Jurkat, Clone E6-1 (cell line): ENCODE data around the gene USP24.

Source experiments
- DNase-seq: peaks from one replicate; pipeline ENCODE4 v3.0.0-alpha.2; 2011; ENCODE audit warnings: low read depth, low spot score
- H3K4me3 ChIP-seq: 2 replicates; pipeline ENCODE4 v1.5.1; 2011; ENCODE audit warnings: mild to moderate bottlenecking, low read length, control low read depth, moderate library complexity

USP24 gene

DNA sequence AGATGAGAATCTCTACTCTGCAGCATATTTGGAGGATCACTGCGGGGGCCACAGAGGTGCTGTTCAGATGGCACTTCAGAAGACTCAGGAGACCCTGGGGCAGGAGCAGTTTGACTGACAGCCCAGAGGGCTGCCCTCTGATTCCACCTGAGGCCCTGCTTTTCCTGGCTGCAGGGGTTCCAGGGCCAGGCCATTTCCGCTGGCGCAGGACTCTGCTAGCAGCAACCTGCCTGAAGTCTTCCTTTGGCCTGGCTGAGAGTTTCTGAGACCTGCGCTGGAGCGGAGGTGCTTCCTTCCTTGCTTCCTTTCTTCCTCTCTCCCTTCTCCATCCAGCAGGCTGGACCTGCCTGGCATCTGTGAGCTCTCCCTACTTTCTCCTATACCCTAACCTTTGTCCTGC is 164.0 kb downstream of the USP24 start:
- DNase-seq = no peak
- no peak overlapping the region for H3K4me3 ChIP-seq

DNA sequence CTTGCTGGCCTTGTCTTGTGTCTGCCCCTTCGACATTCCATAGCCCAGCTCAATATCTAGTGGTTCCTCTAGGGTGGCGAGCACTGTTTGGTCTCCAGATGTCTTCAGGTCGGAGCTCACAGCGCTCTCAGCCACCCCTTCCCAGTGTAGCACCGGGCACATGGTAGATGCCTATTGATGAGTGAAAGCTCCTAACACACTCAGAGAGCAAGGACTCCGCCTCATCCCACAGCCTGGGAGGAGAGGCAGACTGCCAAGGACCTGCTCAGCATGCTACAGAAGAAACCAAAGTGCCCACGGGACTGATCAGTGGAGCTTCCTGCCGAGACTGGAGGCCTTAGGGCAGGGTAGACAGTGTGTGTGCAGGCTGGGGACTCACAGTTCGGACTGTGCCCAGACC is 164.9 kb downstream of the USP24 start:
- no peak for DNase-seq
- no peak overlapping the region for H3K4me3 ChIP-seq

DNA sequence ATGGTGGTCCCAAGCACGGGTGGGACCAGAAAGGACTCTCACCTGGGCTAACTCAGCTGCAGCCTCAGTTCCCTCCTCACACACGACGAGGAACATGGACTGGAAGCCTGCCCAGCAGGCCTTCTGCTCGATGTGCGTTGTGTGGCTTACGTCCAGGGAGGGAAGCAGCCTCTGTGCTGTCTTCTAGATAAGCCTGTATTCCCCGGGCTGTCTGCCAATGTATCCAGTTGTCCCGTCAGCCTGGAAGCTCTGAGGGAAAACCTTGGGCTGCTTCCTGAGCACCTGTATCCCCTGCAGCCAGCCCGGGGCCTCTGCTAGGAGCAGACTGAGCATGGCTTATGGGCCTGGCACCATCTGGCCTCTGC is 165.3 kb downstream of the USP24 start:
- H3K4me3 ChIP-seq = no peak overlapping the region
- no peak for DNase-seq

DNA sequence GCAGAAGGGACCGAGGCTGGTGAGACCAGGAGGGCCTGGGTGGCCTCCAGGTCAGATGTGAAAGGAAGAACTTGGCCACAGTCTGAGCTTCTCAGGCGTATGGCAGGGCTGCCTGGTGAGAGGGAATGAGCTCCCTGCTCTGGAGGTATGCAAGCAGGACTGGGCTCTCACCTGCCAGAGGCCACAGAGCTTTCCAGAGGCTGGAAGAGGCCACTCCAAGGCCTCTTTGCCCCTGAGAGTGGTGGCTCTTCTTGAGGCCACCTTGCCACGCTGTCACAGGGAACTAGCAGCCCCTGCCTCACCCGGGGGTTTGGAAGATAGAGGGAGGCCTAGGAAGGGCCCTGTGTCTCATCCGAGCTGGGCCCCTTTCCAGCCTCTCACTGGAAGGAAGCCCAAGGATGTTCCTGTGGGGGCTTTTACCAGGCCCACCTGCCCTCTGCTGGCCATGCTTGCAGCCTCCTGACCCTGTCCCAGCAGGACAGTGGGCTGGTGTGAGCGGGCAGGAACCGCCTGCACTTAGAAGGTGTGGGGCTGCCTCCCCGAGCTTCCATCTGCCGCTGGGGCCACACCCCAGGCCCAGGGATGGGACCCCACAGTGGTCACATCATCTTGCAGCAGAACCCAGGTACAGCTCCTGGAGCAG is 165.8 kb downstream of the USP24 start:
- no peak overlapping the region for H3K4me3 ChIP-seq
- DNase-seq = no peak

DNA sequence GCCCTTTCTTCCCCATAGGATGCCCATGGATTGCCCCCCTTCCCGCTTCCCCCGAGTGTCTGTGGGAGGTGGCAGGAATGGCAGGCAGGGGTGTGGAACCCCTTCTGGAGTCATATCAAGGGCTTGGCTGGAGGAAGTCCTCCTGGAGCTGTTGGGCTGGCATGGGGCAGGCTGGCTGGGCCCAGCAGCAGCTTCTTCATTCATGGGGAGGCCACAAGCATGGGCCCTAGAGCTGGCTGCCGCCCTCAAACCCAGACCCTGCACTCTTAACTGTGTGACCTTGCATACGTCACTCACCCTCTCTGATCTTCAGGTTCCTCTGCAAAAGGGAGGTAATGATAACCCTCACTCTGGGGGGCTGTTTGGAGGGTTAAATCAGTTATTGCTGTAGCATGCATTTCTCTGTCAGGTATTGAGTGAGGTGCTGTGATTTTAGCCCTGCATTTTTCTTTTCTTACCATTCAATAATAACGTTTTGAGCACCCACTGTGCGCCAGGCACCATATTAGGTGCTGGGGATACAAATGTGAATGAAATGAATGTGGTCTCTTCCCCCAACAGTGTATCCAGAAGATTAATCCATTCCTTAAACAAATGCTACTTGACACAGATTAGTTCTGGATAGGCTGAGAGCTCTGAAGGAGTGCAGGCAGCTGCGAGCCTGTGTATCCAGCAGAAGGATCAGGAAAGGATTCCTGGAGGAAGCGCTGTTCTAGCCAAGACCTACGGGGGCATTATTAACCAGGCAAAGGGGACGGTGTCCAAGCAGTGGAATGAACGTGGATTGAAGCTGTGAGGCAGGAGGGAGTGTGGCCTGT is 166.5 kb downstream of the USP24 start:
- no peak for DNase-seq
- no peak overlapping the region for H3K4me3 ChIP-seq

DNA sequence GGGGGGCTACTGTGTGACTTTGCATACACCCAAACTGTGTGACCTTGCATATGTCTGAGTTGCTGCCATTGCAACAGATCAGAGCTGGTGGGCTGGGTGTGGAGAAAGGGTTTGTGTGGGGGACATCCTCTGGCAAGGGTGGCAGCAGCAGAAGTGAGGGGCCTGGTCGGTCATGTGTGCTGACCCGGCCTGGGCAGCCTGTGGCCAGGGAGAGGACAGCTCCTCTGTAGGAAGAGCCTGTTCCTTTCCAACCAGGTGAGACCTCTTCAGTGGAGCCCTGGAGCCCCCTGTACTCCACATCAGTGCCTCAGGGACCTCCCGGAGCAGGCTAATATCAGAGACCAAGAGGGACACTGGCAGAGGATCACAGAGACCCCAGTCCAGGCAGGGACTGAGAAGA is 167.6 kb downstream of the USP24 start:
- H3K4me3 ChIP-seq = no peak overlapping the region
- no peak for DNase-seq

DNA sequence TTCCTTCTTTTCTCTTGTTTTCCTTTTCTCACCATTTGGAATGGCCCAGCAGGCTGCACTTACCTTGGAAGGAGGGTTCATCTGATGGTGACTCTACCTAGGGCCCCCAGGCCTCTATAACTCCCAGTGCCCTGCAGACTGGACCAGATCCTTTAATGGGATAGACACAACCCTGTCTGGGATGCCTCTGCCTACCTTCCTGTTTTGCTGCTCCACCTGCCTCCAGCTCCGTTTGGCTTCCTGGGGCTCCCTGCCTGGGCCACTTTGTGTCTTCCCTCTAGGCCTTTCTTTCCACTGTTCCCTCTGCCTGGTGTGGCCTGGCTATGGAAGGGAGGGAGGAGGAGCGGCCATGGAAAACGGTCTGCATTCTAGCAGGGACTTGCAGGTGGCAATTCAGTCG is 168.3 kb downstream of the USP24 start:
- DNase-seq = no peak
- no peak overlapping the region for H3K4me3 ChIP-seq

DNA sequence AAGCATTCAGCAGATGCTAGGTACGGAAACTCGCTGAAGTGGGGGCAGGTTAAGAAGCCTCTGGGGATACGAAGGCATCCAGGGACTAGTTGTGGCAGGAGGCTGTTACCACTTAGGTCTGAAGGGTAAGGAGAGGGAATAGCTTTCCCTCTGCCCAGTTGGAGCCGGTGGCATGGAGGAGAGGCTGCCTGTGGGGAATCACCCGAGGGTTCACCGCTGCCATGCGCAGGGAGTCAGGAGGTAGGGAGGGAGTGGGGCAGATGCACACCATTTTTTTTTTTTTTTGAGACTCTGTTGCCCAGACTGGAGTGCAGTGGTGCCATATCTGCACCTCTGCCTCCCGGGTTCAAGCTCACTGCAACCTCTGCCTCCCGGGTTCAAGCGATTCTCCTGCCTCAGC is 169.7 kb downstream of the USP24 start:
- no peak overlapping the region for H3K4me3 ChIP-seq
- no peak for DNase-seq

DNA sequence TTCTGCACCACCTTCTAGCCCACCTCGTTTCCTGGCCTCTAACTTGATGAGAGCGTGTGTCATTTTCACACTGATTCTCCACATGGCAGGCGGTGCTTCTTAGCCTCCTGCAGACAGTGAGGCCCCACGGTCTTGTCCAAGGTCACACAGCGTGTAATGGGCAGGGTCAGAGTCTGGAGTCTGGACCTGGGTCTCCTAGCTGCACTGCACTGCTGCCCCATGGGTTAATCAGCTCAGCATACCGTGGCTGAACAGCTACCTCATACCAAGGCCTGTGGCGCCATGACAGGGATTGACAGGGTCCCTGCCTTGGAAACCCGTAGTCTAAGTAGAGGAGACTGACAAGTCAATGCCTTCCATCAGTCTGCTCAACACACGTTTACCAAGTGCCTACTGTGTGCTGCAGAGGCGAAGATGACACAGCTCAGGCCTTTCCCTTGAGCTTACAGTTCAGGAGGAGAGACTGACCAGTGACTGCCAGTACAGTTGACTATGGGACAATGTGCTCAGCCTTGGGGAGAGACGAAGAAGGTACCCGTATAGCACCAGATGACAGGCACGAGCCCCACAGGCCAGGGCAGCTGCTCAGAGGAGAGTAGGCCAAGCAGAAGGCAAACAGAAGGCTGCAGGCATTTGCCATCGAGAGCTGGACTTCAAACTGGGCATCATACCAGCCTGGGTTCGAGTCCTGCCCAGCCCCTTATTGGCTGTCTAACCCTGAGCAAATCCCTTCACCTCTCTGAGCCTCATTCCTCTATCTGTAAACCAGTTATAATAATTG is 170.4 kb downstream of the USP24 start:
- H3K4me3 ChIP-seq = no peak overlapping the region

DNA sequence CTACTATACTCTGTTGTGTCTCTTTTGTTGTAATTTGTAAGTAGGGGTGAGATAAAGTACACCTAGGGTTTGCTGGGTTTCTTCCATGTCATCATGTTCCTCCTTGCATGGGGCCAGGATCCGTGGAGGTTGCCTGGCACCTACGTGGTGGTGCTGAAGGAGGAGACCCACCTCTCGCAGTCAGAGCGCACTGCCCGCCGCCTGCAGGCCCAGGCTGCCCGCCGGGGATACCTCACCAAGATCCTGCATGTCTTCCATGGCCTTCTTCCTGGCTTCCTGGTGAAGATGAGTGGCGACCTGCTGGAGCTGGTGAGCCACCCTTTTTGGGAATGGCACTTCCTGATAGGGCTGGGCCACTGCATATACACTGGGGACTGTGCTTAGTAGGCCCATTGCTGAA is 171.4 kb downstream of the USP24 start:
- H3K4me3 ChIP-seq = no peak overlapping the region
- no peak for DNase-seq

More for the DNA sequence above, 170.4 kb downstream of the USP24 start:
- DNase-seq = no peak

DNA sequence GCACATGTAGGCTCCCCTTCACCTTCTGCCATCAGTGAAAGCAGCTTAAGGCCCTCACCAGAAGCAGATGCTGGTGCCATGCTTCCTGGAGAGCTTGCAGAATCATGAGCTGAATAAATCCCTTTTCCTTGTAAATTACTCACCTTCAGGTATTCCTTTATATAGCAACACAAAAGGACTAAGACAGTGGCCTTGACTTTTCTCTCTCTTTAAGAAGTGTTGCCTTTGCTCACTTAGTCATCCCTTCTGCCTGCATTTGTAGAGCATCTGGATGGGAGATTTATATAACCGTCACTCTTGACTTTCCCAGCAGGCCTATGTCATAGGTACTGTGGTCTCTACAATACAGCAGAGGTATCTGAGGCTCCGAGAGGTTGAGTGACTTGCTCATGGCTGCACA is 172.2 kb downstream of the USP24 start:
- no peak overlapping the region for H3K4me3 ChIP-seq
- DNase-seq = no peak

DNA sequence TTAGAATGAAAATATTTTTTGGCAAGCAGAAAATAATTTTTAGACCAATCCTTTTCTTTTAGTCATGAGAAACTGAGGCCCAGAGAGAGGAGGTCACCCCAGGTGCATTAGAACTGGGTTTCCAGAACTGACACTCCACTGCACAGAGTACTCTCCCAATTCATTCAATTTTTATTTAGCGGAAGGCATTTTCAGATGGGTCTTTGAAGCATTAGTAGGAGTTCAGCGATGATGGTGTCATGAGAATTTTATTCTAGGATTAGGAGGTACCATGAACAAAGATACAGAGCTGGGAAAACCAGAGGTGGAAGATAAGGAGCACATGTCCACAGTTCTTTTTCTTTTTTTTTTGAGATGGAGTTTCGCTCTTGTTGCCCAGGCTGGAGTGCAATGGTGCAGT is 173.6 kb downstream of the USP24 start:
- H3K4me3 ChIP-seq = no peak overlapping the region
- DNase-seq = no peak

DNA sequence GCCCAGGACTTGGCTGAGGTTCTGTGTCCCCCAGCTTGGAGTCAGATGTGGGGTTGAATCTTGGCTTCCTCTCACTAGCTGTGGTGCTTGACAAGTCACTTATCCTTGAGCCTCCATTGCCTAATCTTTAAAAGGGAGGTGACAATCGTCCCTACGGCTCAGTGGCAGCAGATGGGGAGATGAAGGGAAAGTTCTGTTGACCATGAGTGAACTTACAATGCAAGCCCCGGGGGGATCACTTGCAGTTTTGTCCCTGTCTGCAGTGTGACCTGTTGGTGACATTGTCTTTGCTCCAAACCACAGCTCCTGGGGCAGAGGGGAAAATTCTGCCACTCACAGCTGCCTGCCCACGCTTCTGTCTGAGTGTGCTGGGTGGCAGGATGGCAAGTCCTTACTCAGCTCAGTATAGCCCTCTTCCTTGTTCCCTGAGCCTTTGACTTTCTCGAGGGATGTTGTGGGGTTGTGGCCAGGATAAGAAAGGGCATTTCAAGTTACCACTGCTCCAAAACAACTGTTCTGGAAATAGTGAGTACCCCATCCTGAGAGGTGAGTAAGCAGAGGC is 174.2 kb downstream of the USP24 start:
- no peak for DNase-seq
- H3K4me3 ChIP-seq = no peak overlapping the region

DNA sequence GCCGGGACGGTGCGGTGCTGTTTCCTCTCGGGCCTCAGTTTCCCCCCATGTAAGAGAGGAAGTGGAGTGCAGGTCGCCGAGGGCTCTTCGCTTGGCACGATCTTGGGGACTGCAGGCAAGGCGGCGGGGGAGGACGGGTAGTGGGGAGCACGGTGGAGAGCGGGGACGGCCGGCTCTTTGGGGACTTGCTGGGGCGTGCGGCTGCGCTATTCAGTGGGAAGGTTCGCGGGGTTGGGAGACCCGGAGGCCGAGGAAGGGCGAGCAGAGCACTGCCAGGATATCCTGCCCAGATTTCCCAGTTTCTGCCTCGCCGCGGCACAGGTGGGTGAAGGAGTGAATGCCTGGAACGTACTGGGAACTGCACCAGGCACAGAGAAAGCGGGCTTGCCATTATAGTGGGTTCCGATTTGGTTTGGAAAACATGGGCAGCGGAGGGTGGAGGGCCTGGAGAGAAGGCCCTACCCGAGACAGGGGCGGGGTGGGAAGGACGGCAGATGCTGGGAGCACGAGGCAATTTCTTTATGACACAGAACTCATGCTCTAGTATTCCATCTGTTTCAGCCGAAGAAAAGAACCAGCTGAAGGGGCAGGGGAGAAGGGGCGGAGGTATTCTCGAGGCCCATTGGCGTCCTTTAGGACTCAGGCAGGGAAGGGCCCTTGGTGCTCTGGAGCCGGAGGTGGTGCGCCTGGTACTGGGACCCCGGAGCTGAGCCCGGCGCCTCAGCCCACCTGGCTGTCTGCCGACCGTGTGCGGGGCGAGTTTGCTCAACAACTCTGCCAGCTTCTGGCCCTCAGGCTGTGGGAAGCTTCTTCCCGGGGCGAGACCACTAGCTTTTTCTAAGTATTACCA is 174.9 kb downstream of the USP24 start:
- no peak overlapping the region for H3K4me3 ChIP-seq
- DNase-seq = no peak

DNA sequence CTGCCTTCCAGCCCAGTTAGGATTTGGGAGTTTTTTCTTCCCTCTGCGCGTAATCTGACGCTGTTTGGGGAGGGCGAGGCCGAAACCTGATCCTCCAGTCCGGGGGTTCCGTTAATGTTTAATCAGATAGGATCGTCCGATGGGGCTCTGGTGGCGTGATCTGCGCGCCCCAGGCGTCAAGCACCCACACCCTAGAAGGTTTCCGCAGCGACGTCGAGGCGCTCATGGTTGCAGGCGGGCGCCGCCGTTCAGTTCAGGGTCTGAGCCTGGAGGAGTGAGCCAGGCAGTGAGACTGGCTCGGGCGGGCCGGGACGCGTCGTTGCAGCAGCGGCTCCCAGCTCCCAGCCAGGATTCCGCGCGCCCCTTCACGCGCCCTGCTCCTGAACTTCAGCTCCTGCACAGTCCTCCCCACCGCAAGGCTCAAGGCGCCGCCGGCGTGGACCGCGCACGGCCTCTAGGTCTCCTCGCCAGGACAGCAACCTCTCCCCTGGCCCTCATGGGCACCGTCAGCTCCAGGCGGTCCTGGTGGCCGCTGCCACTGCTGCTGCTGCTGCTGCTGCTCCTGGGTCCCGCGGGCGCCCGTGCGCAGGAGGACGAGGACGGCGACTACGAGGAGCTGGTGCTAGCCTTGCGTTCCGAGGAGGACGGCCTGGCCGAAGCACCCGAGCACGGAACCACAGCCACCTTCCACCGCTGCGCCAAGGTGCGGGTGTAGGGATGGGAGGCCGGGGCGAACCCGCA is 175.7 kb downstream of the USP24 start, which contains the start of gene PCSK9:
TSS of gene PCSK9 (plus strand) at position 207 of the 741 bp plus-strand sequence. CDS start at position 497, 290 bp downstream.
- H3K4me3 ChIP-seq = no peak within 1 kb of the TSS
- no peak for DNase-seq

DNA sequence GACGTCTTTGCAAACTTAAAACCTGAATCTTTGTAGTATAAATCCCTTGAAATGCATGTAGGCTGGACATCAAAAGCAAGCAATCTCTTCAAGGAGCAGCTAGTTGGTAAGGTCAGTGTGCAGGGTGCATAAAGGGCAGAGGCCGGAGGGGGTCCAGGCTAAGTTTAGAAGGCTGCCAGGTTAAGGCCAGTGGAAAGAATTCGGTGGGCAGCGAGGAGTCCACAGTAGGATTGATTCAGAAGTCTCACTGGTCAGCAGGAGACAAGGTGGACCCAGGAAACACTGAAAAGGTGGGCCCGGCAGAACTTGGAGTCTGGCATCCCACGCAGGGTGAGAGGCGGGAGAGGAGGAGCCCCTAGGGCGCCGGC is 176.2 kb downstream of the USP24 start:
- DNase-seq = no peak
- H3K4me3 ChIP-seq = no peak overlapping the region

DNA sequence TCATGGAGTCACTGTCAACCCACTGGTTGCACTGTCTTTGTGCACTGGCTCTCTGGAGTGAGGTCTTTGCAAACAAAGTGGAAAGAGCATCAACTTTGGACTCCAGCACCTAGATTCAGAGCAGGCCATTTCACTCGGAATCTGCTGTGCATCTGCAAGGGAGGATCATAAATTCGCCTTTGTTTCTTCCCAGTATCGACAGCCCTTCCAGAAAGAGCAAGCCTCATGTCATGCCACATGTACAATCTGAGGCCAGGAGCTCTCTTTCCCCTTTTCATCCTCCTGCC is 176.7 kb downstream of the USP24 start:
- H3K4me3 ChIP-seq = no peak overlapping the region
- no peak for DNase-seq

DNA sequence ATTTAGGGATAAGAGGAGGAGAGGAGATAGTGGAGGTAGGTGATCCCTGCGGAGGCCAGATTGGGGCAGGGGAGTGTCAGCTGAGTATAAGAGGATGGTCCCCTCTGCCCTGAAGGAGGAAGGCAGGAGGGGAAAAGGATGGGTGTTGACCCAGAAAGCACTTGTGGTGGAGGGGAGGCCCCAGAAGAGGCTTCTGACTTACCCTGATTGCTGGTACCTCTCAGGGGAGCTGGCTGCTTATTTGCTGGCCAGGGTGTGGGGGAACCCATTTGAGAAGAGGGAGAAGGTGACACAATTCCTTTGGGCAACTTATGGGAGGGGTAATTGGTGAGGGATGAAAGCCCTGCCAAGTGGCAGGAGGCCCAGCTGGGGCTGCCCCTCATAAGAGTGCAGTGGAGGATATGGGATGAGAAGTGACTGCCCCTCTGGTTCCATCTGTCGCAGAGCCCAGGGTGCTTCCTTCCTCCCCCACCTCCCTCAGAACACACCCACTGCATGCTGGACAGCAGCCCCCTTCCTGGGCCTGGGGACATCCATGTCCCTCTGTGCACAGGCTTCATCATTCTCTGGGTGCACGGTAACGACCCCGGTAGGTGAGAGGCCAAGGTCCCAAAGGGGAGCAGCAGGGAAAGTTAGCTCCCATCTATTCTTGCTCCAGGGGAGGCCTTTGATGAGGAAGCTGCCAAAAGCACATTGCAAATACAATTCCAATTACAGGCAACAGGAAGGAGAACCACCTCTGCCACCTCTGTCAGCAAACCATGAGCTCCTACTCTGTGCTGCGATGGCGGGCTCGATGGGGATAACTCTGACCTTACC is 177.2 kb downstream of the USP24 start:
- DNase-seq = no peak
- no peak overlapping the region for H3K4me3 ChIP-seq
